Left kidney (tissue), 2 donors: Measurements from ENCODE around the gene NUP58. TPM values are rescaled to one million over a fixed set of nuclear protein-coding genes. Genes with fewer than 3 reads are reported as not detected.
A peak's percentile ranks its signal among the peaks of the same experiment; 100 is the strongest.
"Not testable (repeated sequence)": the region's sequence is repeated elsewhere in the genome, so short reads cannot be mapped to it uniquely, and the experiment has no call there.

Experiments used
- DNase-seq: peaks from one replicate; pipeline ENCODE4 v3.0.0-alpha.2; 2013
- polyA plus RNA-seq: library from polyadenylated mRNA; unstranded; fragments of 120-200 nt; gene quantifications from one replicate; pipeline ENCODE4 v1.2.1, GENCODE V29; 2013; ENCODE audit not compliant: insufficient read length

NUP58 gene
- polyA plus RNA-seq, 1 donor = 73.6 TPM

- no peak for DNase-seq
These were observed 5.7 kb upstream of the NUP58 start for GRCh38 chr13:25295701-25296100.

GRCh38 chr13:25300861-25301346, 521 bp upstream of the NUP58 start:
- no peak for DNase-seq

GRCh38 chr13:25302121-25302520, 696 bp downstream of the NUP58 start:
- no peak for DNase-seq

- no peak for DNase-seq
These were observed 5.4 kb downstream of the NUP58 start for GRCh38 chr13:25306671-25307464.

GRCh38 chr13:25310891-25311290, 9.5 kb downstream of the NUP58 start:
- DNase-seq = no peak

GRCh38 chr13:25318946-25319345, 17.5 kb downstream of the NUP58 start:
- DNase-seq = not testable (repeated sequence)

GRCh38 chr13:25319771-25320170, 18.3 kb downstream of the NUP58 start:
- DNase-seq = no peak

- DNase-seq = no peak
These were observed 22.7 kb downstream of the NUP58 start for GRCh38 chr13:25324100-25324499.

- no peak for DNase-seq
These were observed 28.3 kb downstream of the NUP58 start for GRCh38 chr13:25329706-25330105.

GRCh38 chr13:25330541-25330940, 29.1 kb downstream of the NUP58 start:
- DNase-seq = no peak

GRCh38 chr13:25335856-25336255, 34.4 kb downstream of the NUP58 start:
- no peak for DNase-seq

- no peak for DNase-seq
These were observed 44.2 kb downstream of the NUP58 start for GRCh38 chr13:25345576-25345975.

GRCh38 chr13:25347151-25347550, 45.7 kb downstream of the NUP58 start:
- DNase-seq = no peak

- DNase-seq = no peak
These were observed 50.0 kb downstream of the NUP58 start for GRCh38 chr13:25351404-25351803.

- DNase-seq = no peak
These were observed 50.8 kb downstream of the NUP58 start for GRCh38 chr13:25352230-25352629.

GRCh38 chr13:25352806-25353205, 51.4 kb downstream of the NUP58 start:
- DNase-seq = no peak

GRCh38 chr13:25353344-25353743, 51.9 kb downstream of the NUP58 start:
- DNase-seq = no peak

GRCh38 chr13:25354377-25354776, 53.0 kb downstream of the NUP58 start:
- DNase-seq = no peak

- DNase-seq = not testable (repeated sequence)
These were observed 59.0 kb downstream of the NUP58 start for GRCh38 chr13:25360443-25360842.

- DNase-seq = no peak
These were observed 64.4 kb downstream of the NUP58 start for GRCh38 chr13:25365720-25366235.

GRCh38 chr13:25371158-25371874, 69.9 kb downstream of the NUP58 start:
- no peak for DNase-seq

GRCh38 chr13:25371875-25372283, 70.5 kb downstream of the NUP58 start, which contains the start of gene ATP8A2:
TSS of gene ATP8A2 (plus strand) at chr13:25371974. CDS start at chr13:25372213, 239 bp downstream.
- DNase-seq = peak; percentile 20
